HEK293T (cell line): ENCODE data around the gene HHAT.

Experiments
- CTCF ChIA-PET: fragments of 350-600 bp; formaldehyde crosslinking; extraction: SDS; loops from one replicate; lab custom pipeline; 2021; ENCODE audit warnings: antibody characterized with exemption, inconsistent platforms; lab: Yijun Ruan, JAX
- POLR2A ChIA-PET: fragments of 350-600 bp; formaldehyde crosslinking; extraction: SDS; loops from one replicate; lab custom pipeline; 2020; ENCODE audit warnings: antibody characterized with exemption, inconsistent platforms; lab: Yijun Ruan, JAX
- DNase-seq: peaks from one replicate; pipeline ENCODE4 v3.0.0; 2012; ENCODE audit warnings: mixed read lengths; ENCODE audit errors: extremely low spot score
- ARNT ChIP-seq: fragments of 450-650 bp; IDR thresholded peaks from 2 replicates; pipeline ENCODE4 v1.6.1; 2017; ENCODE audit warnings: mild to moderate bottlenecking
- BHLHE40 ChIP-seq: fragments of 450-650 bp; IDR thresholded peaks from 2 replicates; pipeline ENCODE4 v1.6.1; 2016; ENCODE audit warnings: mild to moderate bottlenecking, moderate library complexity, borderline replicate concordance
- CTBP1 ChIP-seq: fragments of 450-650 bp; IDR thresholded peaks from 2 replicates; pipeline ENCODE4 v1.6.1; 2016; ENCODE audit warnings: borderline replicate concordance
- ELF4 ChIP-seq: fragments of 450-650 bp; IDR thresholded peaks from 2 replicates; pipeline ENCODE4 v1.6.1; 2017; ENCODE audit warnings: antibody characterized with exemption
- FOXA1 ChIP-seq: fragments of 450-650 bp; IDR thresholded peaks from 2 replicates; pipeline ENCODE4 v1.6.1; 2016; ENCODE audit warnings: mild to moderate bottlenecking
- FOXK2 ChIP-seq: fragments of 450-650 bp; IDR thresholded peaks from 2 replicates; pipeline ENCODE4 v1.6.1; 2016; ENCODE audit warnings: mild to moderate bottlenecking
- FOXM1 ChIP-seq: fragments of 450-650 bp; IDR thresholded peaks from 2 replicates; pipeline ENCODE4 v1.6.1; 2017; ENCODE audit warnings: mild to moderate bottlenecking, borderline replicate concordance
- HDGF ChIP-seq: fragments of 450-650 bp; IDR thresholded peaks from 2 replicates; pipeline ENCODE4 v1.6.1; 2017; ENCODE audit warnings: antibody characterized with exemption, borderline replicate concordance
- L3MBTL2 ChIP-seq: fragments of 450-650 bp; conservative IDR thresholded peaks from 2 replicates; pipeline ENCODE4 v1.6.1; 2016; ENCODE audit warnings: mild to moderate bottlenecking
- LEF1 ChIP-seq: fragments of 450-650 bp; IDR thresholded peaks from 2 replicates; pipeline ENCODE4 v1.6.1; 2017; ENCODE audit warnings: mild to moderate bottlenecking, borderline replicate concordance
- NFRKB ChIP-seq: fragments of 450-650 bp; IDR thresholded peaks from 2 replicates; pipeline ENCODE4 v1.6.1; 2016; ENCODE audit warnings: mild to moderate bottlenecking, moderate library complexity
- SP1 ChIP-seq: fragments of 450-650 bp; IDR thresholded peaks from 2 replicates; pipeline ENCODE4 v1.6.1; 2017
- SUZ12 ChIP-seq: fragments of 450-650 bp; IDR thresholded peaks from 2 replicates; pipeline ENCODE4 v1.6.1; 2016; ENCODE audit warnings: mild to moderate bottlenecking
- TARDBP ChIP-seq: fragments of 450-650 bp; IDR thresholded peaks from 2 replicates; pipeline ENCODE4 v1.6.1; 2016
- ZNF384 ChIP-seq: fragments of 450-650 bp; IDR thresholded peaks from 2 replicates; pipeline ENCODE4 v1.6.1; 2016
- TF ChIP-seq, protein P1 (sequence below): fragments of 450-650 bp; IDR thresholded peaks from 2 replicates; pipeline ENCODE4 v1.6.1; 2016

Gene HHAT

DNA sequence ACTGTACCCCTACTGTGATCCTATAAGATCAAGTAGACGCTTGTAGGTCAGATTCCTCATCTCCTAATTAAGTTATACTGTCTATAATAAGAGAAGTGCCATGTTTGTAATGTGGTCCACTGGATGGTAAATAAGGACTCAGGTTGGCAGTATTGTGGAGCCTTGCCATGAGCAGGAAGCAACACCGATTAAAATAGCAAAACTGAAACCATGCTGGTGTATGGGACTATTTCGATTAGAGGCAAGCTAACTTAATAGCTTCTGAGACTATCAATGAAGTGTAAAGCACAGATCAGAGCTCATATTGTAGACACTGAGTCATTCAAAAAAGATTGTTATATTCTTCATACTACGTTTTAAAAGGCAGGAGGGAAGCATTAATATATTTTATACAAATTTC lies 348.8 kb downstream of the HHAT start:
- CTCF ChIA-PET: no interaction called here
- DNase-seq: no peak
- TF ChIP-seq SUZ12: no peak
- POLR2A ChIA-PET: no interaction called here

GRCh38 chr1:210678306-210678705 lies 349.6 kb downstream of the HHAT start:
- TF ChIP-seq TARDBP: no peak
- TF ChIP-seq SUZ12: no peak
- no peak for TF ChIP-seq FOXM1
- no peak for TF ChIP-seq FOXK2
- TF ChIP-seq HDGF: no peak
- TF ChIP-seq LEF1: no peak
- no peak for TF ChIP-seq CTBP1
- no peak for TF ChIP-seq NFRKB
- no peak for TF ChIP-seq ZNF384
- no peak for TF ChIP-seq SP1
- TF ChIP-seq, protein P1, sequence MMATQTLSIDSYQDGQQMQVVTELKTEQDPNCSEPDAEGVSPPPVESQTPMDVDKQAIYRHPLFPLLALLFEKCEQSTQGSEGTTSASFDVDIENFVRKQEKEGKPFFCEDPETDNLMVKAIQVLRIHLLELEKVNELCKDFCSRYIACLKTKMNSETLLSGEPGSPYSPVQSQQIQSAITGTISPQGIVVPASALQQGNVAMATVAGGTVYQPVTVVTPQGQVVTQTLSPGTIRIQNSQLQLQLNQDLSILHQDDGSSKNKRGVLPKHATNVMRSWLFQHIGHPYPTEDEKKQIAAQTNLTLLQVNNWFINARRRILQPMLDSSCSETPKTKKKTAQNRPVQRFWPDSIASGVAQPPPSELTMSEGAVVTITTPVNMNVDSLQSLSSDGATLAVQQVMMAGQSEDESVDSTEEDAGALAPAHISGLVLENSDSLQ: no peak
- no peak for TF ChIP-seq ARNT
- TF ChIP-seq L3MBTL2: no peak
- POLR2A ChIA-PET: no interaction called here
- no peak for DNase-seq

DNA sequence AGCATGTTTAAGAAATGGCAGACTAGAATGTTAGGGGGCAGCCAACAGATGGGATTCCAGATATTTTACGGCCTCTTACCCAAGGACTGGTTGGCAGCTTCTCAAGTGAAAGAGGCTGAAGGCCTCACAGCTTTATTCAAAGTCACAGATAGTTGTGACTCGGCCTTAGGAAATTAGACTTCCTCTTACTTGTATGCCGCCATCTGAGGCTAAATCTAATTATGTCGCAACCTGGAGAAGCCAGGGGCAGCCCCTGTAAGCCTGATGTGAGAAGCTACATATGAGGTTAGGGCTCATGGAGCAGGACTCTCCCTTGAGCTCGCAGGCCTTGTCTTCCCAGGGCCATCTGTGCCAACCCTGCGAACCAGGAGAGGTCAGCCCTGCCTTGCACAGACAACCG lies 352.5 kb downstream of the HHAT start:
- DNase-seq: no peak
- TF ChIP-seq FOXA1: no peak
- no peak for TF ChIP-seq CTBP1
- TF ChIP-seq SP1: no peak
- no peak for TF ChIP-seq HDGF
- no peak for TF ChIP-seq BHLHE40
- TF ChIP-seq NFRKB: no peak
- TF ChIP-seq LEF1: no peak
- no peak for TF ChIP-seq FOXK2
- no peak for TF ChIP-seq FOXM1
- TF ChIP-seq ZNF384: no peak
- TF ChIP-seq, protein P1: no peak
- POLR2A ChIA-PET: no interaction called here
- CTCF ChIA-PET: no interaction called here

More at GRCh38 chr1:210678306-210678705, 349.6 kb downstream of the HHAT start:
- CTCF ChIA-PET: no interaction called here

GRCh38 chr1:210683403-210684047 lies 354.8 kb downstream of the HHAT start:
- ChIA-PET CTCF (no interaction called here), POLR2A (no interaction called here)
- TF ChIP-seq CTBP1: no peak
- TF ChIP-seq ZNF384: no peak
- TF ChIP-seq LEF1: no peak
- TF ChIP-seq BHLHE40: no peak
- TF ChIP-seq L3MBTL2: no peak
- TF ChIP-seq SUZ12: no peak
- no peak for TF ChIP-seq NFRKB
- no peak for TF ChIP-seq FOXK2
- TF ChIP-seq FOXM1: no peak
- TF ChIP-seq HDGF: no peak
- TF ChIP-seq ELF4: no peak
- TF ChIP-seq ARNT: no peak
- TF ChIP-seq, protein P1: no peak
- DNase-seq: no peak

- CTCF ChIA-PET: interaction anchor here (0.7 kb wide), 1 partner anchor 109 kb away, joined by 3 read pairs; no protein-coding TSS in a partner anchor
- no peak for DNase-seq
- TF ChIP-seq, protein P1: no peak
- TF ChIP-seq ARNT (no peak), SUZ12 (no peak), TARDBP (no peak), BHLHE40 (no peak), ELF4 (no peak), FOXA1 (no peak), FOXK2 (no peak), HDGF (no peak), CTBP1 (no peak), LEF1 (no peak)
- POLR2A ChIA-PET: no interaction called here
Measured at GRCh38 chr1:210684466-210685294, 356.0 kb downstream of the HHAT start.
